ENCODE data around the gene IFI30. TPM values are rescaled to one million over a fixed set of nuclear protein-coding genes. Genes with fewer than 3 reads are reported as not detected.

The IFI30 gene
- total RNA-seq, 2 experiments from 2014 or later = 23.7 to 26.9 TPM

GRCh38 chr19:18161636-18162002 lies 12.0 kb upstream of the IFI30 start:
- H3K4me1 Mint-ChIP-seq (ENCODE audit: low read depth) = peaks cover 4% of the 10 kb centered on the region
- H3K27ac Mint-ChIP-seq = no peak overlapping the region
- intact Hi-C loops (cut with micrococcal nuclease) = loop anchor here (2.0 kb wide), 1 partner anchor 63 kb away; no protein-coding TSS in a partner anchor
- DNase-seq = no peak
- H3K9me3 Mint-ChIP-seq = no peaks in the 10 kb centered on the region
- H3K36me3 Mint-ChIP-seq = peaks cover 10% of the 10 kb centered on the region
- POLR2A ChIA-PET = interaction anchor here (2.2 kb wide), 1 partner anchor 10 kb away, joined by 8 read pairs; the partner anchor contains the start of gene PIK3R2
- CTCF ChIA-PET = interaction anchor here (0.9 to 2.3 kb wide), 7 partner anchors 10 to 64 kb away, joined by 3 to 16 read pairs (median 4); partner anchors contain the start of genes MAST3, MPV17L2 and PIK3R2
- H3K27me3 Mint-ChIP-seq = no peaks in the 10 kb centered on the region
- peak overlapping the region; percentile 29 for H3K4me3 Mint-ChIP-seq

GRCh38 chr19:18164072-18164471 lies 9.5 kb upstream of the IFI30 start:
- Mint-ChIP-seq H3K27ac (no peak overlapping the region), H3K4me1 (ENCODE audit: low read depth) (peaks cover 4% of the 10 kb centered on the region), H3K27me3 (no peaks in the 10 kb centered on the region), H3K9me3 (no peaks in the 10 kb centered on the region), H3K4me3 (no peak overlapping the region), H3K36me3 (peaks cover 15% of the 10 kb centered on the region)
- intact Hi-C loops (cut with micrococcal nuclease) = no loop called here
- DNase-seq = no peak
- CTCF ChIA-PET = interaction anchor here (0.7 kb wide), 1 partner anchor 44 kb away, joined by 3 read pairs; no protein-coding TSS in a partner anchor
- POLR2A ChIA-PET = no interaction called here

DNA sequence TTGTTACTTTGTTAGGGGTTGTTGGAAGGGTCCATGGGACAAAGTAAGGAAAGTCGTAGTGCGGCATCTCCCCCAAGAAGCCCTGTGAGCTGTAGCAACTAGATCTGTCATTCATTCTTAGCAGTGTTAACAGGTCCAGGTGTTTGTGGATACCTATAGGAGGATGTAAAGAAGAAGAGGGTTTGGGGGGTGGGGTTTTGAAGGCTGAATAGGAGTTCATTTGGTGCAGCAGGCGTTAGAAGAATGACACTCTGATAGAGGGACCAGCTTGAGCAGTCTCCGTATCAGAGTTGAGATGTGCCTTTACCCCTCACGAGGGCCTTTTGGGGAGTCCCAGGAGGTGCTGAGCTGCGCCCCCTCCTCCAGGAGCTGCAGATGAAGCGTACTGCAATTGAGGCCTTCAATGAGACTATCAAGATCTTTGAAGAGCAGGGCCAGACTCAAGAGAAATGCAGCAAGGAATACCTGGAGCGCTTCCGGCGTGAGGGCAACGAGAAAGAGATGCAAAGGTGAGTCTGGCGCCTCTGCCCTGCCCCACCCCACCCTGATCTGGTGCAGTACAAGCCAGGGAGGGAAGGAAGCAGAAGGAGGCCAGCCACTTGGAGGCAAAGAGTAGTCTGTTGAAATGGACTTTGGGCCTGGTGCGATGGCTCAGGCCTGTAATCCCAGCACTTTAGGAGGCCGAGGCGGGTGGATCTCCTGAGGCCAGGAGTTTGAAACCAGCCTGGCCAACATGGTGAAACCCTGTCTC lies 7.6 kb upstream of the IFI30 start:
- H3K4me1 Mint-ChIP-seq (ENCODE audit: low read depth) = no peaks in the 10 kb centered on the region
- CTCF ChIA-PET = interaction anchor here (1.0 to 2.5 kb wide), 7 partner anchors 8 to 106 kb away, joined by 3 to 35 read pairs (median 4); partner anchors contain the start of gene IFI30
- no peaks in the 10 kb centered on the region for H3K27me3 Mint-ChIP-seq
- no peak overlapping the region for H3K27ac Mint-ChIP-seq
- H3K36me3 Mint-ChIP-seq = peaks cover 19% of the 10 kb centered on the region
- intact Hi-C loops (cut with micrococcal nuclease) = no loop called here
- DNase-seq = no peak
- H3K9me3 Mint-ChIP-seq = no peaks in the 10 kb centered on the region
- H3K4me3 Mint-ChIP-seq = no peak overlapping the region
- POLR2A ChIA-PET = no interaction called here

GRCh38 chr19:18167011-18167410 lies 6.6 kb upstream of the IFI30 start:
- Mint-ChIP-seq H3K4me1 (ENCODE audit: low read depth) (no peaks in the 10 kb centered on the region), H3K27ac (no peak overlapping the region), H3K36me3 (peaks cover 19% of the 10 kb centered on the region), H3K9me3 (no peaks in the 10 kb centered on the region), H3K4me3 (no peak overlapping the region), H3K27me3 (no peaks in the 10 kb centered on the region)
- CTCF ChIA-PET = interaction anchor here (1.0 to 2.5 kb wide), 8 partner anchors 10 to 243 kb away, joined by 3 to 35 read pairs (median 4); no protein-coding TSS in a partner anchor
- DNase-seq = no peak
- POLR2A ChIA-PET = no interaction called here
- intact Hi-C loops (cut with micrococcal nuclease) = no loop called here

- DNase-seq = peak; percentile 75
- Mint-ChIP-seq H3K27me3 (no peaks in the 10 kb centered on the region), H3K27ac (no peak overlapping the region), H3K9me3 (no peaks in the 10 kb centered on the region), H3K4me3 (no peak overlapping the region), H3K36me3 (peaks cover 19% of the 10 kb centered on the region), H3K4me1 (ENCODE audit: low read depth) (no peaks in the 10 kb centered on the region)
- ChIA-PET POLR2A (no interaction called here), CTCF (interaction anchor here (0.6 to 2.5 kb wide), 25 partner anchors 10 to 381 kb away, joined by 3 to 35 read pairs (median 3); partner anchors contain the start of genes MAST3 and MPV17L2)
- intact Hi-C loops (cut with micrococcal nuclease) = loop anchor here (1.0 kb wide), 1 partner anchor 55 kb away; no protein-coding TSS in a partner anchor
These were observed 5.5 kb upstream of the IFI30 start for GRCh38 chr19:18167975-18168645.

GRCh38 chr19:18168673-18169381 lies 4.8 kb upstream of the IFI30 start:
- POLR2A ChIA-PET = no interaction called here
- no peak overlapping the region for H3K27ac Mint-ChIP-seq
- no peak overlapping the region for H3K4me3 Mint-ChIP-seq
- peaks cover 16% of the 10 kb centered on the region for H3K36me3 Mint-ChIP-seq
- intact Hi-C loops (cut with micrococcal nuclease) = loop anchor here (1.0 kb wide), 1 partner anchor 56 kb away; no protein-coding TSS in a partner anchor
- H3K4me1 Mint-ChIP-seq (ENCODE audit: low read depth) = peaks cover 3% of the 10 kb centered on the region
- H3K27me3 Mint-ChIP-seq = no peaks in the 10 kb centered on the region
- DNase-seq = no peak
- CTCF ChIA-PET = interaction anchor here (0.6 to 2.5 kb wide), 16 partner anchors 9 to 381 kb away, joined by 3 to 35 read pairs (median 4); no protein-coding TSS in a partner anchor
- H3K9me3 Mint-ChIP-seq = no peaks in the 10 kb centered on the region

GRCh38 chr19:18170714-18171255 lies 2.8 kb upstream of the IFI30 start:
- H3K4me1 Mint-ChIP-seq (ENCODE audit: low read depth) = peaks cover 9% of the 10 kb centered on the region
- intact Hi-C loops (cut with micrococcal nuclease) = no loop called here
- no peaks in the 10 kb centered on the region for H3K27me3 Mint-ChIP-seq
- no peak for DNase-seq
- H3K4me3 Mint-ChIP-seq = no peak overlapping the region
- no peaks in the 10 kb centered on the region for H3K9me3 Mint-ChIP-seq
- ChIA-PET CTCF (interaction anchor here (0.5 to 1.7 kb wide), 4 partner anchors 17 to 291 kb away, joined by 3 to 6 read pairs (median 3); no protein-coding TSS in a partner anchor), POLR2A (no interaction called here)
- H3K36me3 Mint-ChIP-seq = peaks cover 12% of the 10 kb centered on the region
- H3K27ac Mint-ChIP-seq = no peak overlapping the region

GRCh38 chr19:18171605-18172327 lies 1.8 kb upstream of the IFI30 start:
- no peak for DNase-seq
- Mint-ChIP-seq H3K4me3 (no peak overlapping the region), H3K36me3 (peaks cover 9% of the 10 kb centered on the region), H3K27me3 (no peaks in the 10 kb centered on the region), H3K9me3 (no peaks in the 10 kb centered on the region), H3K4me1 (ENCODE audit: low read depth) (peaks cover 9% of the 10 kb centered on the region), H3K27ac (peak overlapping the region; percentile 33)
- CTCF ChIA-PET = interaction anchor here (0.5 to 2.0 kb wide), 4 partner anchors 16 to 290 kb away, joined by 3 to 6 read pairs (median 4); no protein-coding TSS in a partner anchor
- intact Hi-C loops (cut with micrococcal nuclease) = loop anchor here (2.0 kb wide), 1 partner anchor 21 kb away; the partner anchor contains the start of gene MPV17L2
- POLR2A ChIA-PET = no interaction called here

- POLR2A ChIA-PET = no interaction called here
- Mint-ChIP-seq H3K4me3 (no peak overlapping the region), H3K9me3 (no peaks in the 10 kb centered on the region), H3K4me1 (ENCODE audit: low read depth) (peaks cover 9% of the 10 kb centered on the region), H3K27ac (no peak overlapping the region), H3K36me3 (peaks cover 12% of the 10 kb centered on the region), H3K27me3 (no peaks in the 10 kb centered on the region)
- no peak for DNase-seq
- intact Hi-C loops (cut with micrococcal nuclease) = loop anchor here (2.0 kb wide), 1 partner anchor 20 kb away; the partner anchor contains the start of gene MPV17L2
- CTCF ChIA-PET = interaction anchor here (2.0 kb wide), 1 partner anchor 59 kb away, joined by 5 read pairs; no protein-coding TSS in a partner anchor
These were observed 1.1 kb upstream of the IFI30 start for GRCh38 chr19:18172331-18173053.

- peaks cover 13% of the 10 kb centered on the region for H3K36me3 Mint-ChIP-seq
- intact Hi-C loops (cut with micrococcal nuclease) = loop anchor here (2.0 kb wide), 1 partner anchor 20 kb away; the partner anchor contains the start of gene MPV17L2
- no peak for DNase-seq
- peak overlapping the region; percentile 83 for H3K4me3 Mint-ChIP-seq
- H3K9me3 Mint-ChIP-seq = no peaks in the 10 kb centered on the region
- H3K27me3 Mint-ChIP-seq = no peaks in the 10 kb centered on the region
- ChIA-PET CTCF (interaction anchor here (2.0 kb wide), 1 partner anchor 60 kb away, joined by 5 read pairs; no protein-coding TSS in a partner anchor), POLR2A (no interaction called here)
- H3K4me1 Mint-ChIP-seq (ENCODE audit: low read depth) = peaks cover 9% of the 10 kb centered on the region
- H3K27ac Mint-ChIP-seq = peak overlapping the region; percentile 72
These were observed 500 bp upstream of the IFI30 start for GRCh38 chr19:18173054-18173571.
